AML-193 (cell line): ENCODE results near the gene ZFAND2B.

Experiments used
- DNase-seq, 2 experiments: peaks; one replicate each; lab custom pipeline; 2025; lab: John Stamatoyannopoulos, UW

Gene ZFAND2B

GRCh38 chr2:219204425-219205164 is 2.0 kb upstream of the ZFAND2B start:
- DNase-seq, result no peak

GRCh38 chr2:219205165-219205538 is 1.4 kb upstream of the ZFAND2B start:
- DNase-seq, result no peak

GRCh38 chr2:219205981-219206327 is 628 bp upstream of the ZFAND2B start:
- DNase-seq, result no peak

- no peak for DNase-seq
These were observed 727 bp downstream of the ZFAND2B start for GRCh38 chr2:219207134-219207883.

- DNase-seq, result no peak
These were observed 1.5 kb downstream of the ZFAND2B start for GRCh38 chr2:219207884-219208740.

- DNase-seq, result no peak
These were observed 2.9 kb downstream of the ZFAND2B start for GRCh38 chr2:219209236-219210195.

GRCh38 chr2:219210196-219210885 is 3.8 kb downstream of the ZFAND2B start:
- no peak for DNase-seq

GRCh38 chr2:219210886-219211362 is 4.3 kb downstream of the ZFAND2B start:
- DNase-seq, result no peak

GRCh38 chr2:219213026-219213415 is 6.4 kb downstream of the ZFAND2B start:
- DNase-seq, result no peak

- no peak for DNase-seq
These were observed 7.0 kb downstream of the ZFAND2B start for GRCh38 chr2:219213486-219214071.

- DNase-seq, result no peak
These were observed 7.6 kb downstream of the ZFAND2B start for GRCh38 chr2:219214141-219214540.

GRCh38 chr2:219214786-219215185 is 8.2 kb downstream of the ZFAND2B start:
- DNase-seq, result no peak

- no peak for DNase-seq
These were observed 9.4 kb downstream of the ZFAND2B start for GRCh38 chr2:219215871-219216534.

GRCh38 chr2:219216535-219216915 is 9.9 kb downstream of the ZFAND2B start:
- DNase-seq, result no peak

GRCh38 chr2:219218217-219218731 is 11.7 kb downstream of the ZFAND2B start:
- DNase-seq, result no peak

GRCh38 chr2:219218732-219219701 is 12.4 kb downstream of the ZFAND2B start, which contains the start of gene ABCB6:
Gene ABCB6 (minus strand): TSS chr2:219218958. CDS start chr2:219218673, 285 bp downstream.
- no peak for DNase-seq

GRCh38 chr2:219219784-219220532 is 13.4 kb downstream of the ZFAND2B start:
- no peak for DNase-seq
